HG03045 (cell line): ENCODE data around the gene PRDX4.
A peak's percentile ranks its signal among the peaks of the same experiment; 100 is the strongest.
"Not testable (repeated sequence)": the region's sequence is repeated elsewhere in the genome, so short reads cannot be mapped to it uniquely, and the experiment has no call there.

Source experiments
- ATAC-seq: cut with Tn5 transposase; IDR thresholded peaks from one replicate; pipeline ENCODE4 v1.9.1; 2021; ENCODE audit warnings: mild to moderate bottlenecking, moderate library complexity; ENCODE audit not compliant: unreplicated experiment

PRDX4 gene

DNA sequence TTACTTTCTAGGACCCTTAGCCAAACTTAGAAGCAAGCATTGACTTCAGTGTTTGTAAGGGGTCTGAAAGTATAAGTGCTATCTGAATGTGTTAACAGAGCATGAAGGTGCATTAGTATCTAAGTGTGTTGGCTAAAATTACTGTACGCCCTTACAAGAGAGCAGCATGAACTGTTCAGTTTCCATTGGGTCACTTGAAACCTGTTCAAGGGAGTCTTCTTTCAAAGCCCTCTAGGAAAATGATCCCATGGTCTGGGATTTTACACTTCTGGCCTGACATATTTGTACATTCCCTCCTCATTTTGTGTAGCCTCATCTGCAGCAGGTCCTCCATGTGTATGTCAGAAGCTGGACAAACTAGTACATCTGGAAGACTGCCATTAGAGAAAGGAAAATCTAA, 3.2 kb downstream of the PRDX4 start:
- no peak for ATAC-seq

DNA sequence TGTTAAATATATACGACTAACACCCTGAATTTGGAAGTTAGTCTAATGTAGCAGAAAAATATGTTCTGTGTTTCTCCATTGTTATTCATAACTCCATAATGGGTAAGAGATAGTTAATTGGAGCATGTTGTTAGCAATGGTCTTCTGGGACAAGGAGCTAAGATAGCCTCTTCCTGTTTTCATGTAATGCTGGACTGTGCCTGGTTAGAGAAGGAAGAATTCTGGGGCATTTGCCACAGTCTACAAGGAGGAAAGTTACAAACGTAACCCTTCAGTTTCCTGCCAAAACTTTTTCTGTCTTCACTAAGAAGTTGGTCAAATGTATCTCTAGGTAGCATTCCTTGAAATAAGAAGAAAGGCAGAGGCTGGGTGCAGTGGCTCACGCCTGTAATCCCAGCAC, 5.8 kb downstream of the PRDX4 start:
- no peak for ATAC-seq

DNA sequence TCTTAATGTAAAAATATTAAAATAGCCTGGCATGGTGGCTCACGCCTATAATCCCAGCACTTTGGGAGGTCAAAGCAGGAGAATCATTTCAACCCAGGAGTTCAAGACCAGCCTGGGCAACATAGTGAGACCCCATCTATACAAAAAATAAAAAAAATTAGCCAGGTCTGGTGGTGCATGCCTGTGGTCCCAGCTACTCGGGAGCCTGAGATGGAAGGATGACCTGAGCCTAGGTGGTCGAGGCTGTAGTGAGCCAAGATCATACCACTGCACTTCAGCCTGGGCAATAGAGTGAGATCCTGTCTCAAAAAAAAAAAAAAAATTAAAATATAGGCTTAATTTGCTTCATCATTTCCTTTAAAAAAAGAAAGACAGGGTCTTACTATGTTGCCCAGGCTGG, 9.2 kb downstream of the PRDX4 start:
- not testable (repeated sequence) for ATAC-seq

DNA sequence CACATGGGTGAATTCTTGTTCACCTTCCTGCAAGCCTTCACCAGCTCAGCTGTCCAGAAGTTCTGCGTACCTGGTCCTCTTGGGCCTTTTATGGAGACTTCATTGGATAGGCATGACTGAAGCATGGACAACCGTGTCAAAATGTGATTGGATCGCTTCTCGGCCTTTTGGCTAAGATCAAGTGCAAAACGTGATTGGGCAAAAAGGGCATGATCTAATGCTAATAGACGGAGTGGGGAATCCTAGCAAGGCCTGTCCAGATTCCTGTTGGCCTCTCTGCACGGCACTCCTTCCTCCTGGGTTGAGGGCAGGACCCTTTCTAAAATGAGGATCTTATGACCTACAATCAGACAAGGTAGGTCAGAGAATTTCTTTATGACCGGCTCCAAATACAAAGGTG, 24.9 kb downstream of the PRDX4 start:
- ATAC-seq: no peak

DNA sequence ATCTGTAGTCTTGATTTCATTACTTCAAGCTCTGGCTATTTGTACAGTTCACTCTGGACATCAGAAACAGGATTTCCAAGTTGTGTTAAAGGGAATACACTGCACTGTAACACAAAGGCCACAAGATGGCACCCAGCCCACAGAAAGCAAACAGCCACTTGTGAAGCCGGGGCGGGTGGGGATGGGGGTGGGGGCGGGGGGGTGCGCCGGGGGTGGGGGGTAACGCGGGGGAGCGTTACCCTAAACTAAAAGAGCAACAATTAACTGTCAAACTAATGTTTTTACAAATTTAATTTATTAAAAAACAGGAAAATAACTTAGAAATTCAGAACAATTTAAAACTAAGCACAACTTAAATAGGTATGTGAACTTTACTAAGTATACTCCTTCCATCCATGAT, 27.3 kb downstream of the PRDX4 start:
- no peak for ATAC-seq

DNA sequence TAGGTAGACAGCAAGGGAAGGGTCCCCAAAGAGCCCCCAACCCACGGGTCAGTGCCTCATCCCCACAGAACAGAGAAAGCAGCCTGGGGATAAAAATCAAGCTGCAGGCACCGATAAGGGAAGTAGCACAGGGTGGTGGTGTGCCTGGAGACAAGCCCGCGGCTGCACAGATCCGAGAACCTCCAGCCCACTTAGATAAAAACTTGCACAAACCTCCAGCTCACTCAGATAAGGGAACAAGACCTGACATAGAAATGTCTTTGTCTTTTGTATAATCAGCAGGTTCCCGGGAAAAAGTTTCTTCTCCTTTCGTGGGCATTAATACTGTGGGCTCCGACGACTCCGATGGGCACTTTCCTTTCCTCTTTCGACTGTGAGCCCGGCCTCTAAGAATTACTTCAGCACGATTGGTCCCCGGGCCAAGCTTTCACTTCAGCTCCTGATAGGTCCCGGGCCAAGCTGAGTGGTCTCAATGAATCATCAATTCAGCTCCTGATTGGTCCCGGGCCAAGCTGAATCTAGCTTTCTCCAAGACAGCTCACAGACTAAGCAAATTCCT, 32.4 kb downstream of the PRDX4 start:
- ATAC-seq: no peak

DNA sequence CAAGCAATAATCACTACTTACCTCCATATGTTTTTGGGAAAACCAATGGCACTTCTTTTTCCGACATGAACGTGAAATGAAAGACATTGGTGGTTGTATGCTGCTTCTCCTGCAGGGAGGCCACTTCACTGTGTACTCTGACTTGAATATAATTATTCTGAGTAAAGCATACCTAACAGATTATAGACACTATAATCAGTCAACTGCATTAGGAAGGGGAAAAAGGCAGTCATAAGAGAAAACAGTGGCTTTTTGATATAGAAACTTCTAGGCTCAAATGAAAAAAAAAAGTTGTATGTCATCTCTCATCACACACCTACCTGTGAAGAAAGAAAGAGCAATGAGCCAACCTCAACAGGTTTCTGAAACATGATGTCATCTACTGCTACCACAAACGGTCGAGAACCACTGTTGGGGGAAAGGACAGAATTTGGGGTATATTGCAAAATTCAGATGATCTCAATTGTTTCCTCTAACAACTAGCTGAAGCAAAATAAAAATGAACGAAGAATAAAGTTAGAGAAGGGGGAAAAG, 37.4 kb downstream of the PRDX4 start:
- ATAC-seq: no peak

DNA sequence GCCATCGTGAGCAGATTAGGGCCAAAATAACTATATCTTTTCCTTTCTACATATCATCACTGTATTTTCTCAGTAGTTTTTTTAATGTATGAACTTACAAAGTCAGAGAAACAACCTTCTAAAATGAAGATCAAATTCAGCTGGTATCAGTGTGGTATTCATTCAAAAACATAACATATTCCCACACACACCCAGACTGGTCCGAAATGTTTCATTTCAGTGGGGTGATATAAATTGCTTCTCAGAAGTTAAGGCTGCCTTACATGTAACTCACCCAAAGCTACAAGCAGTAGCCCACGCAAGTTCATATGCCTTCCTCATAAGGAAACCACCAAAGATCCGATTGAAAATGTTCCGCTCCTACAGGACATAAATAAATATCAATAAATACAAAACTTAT, 37.9 kb downstream of the PRDX4 start:
- ATAC-seq: no peak

DNA sequence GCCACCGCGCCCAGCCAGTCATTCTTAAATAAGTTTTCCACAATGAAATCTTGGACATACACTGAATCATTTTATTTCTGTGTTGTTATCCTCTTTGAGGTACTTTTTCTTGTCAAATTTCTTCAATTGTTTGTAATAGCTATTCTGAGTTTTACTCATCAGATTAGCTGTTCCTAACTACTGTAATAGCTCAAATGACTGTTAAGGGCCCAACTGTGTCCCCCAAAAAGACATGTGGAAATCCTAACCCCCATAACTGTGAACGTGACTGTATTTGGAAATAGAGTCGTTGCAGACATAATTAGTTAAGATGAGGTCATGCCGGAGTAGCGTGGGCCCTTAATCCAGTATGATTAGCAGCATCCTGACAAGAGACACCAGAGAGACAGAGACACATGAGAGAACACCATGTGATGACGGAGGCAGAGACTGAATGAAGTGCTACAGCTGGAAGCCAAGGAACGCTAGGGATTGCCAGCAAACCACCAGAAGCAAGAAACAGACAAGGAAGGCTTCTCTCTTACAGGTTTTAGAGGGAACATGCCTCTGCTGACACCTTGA, 52.9 kb downstream of the PRDX4 start:
- no peak for ATAC-seq

DNA sequence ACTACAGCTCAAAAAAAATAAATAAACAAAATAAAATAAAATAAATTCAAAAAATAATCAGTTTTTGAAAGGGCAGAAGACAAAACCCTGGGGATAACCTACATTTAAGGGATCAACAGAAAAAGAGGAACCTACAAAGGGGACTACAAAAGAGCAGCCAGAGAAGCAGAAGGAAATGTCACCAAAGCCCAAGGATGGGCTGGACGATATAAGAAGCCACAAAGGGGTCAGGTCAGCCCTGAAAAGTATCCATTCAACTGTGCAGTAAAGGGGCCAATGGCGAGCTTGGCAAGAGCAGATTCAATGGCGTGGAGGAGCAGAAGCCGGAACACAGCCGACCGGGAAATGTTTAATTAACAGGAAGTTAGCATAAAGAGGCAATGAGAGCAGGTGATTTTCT, 58.9 kb downstream of the PRDX4 start:
- no peak for ATAC-seq

DNA sequence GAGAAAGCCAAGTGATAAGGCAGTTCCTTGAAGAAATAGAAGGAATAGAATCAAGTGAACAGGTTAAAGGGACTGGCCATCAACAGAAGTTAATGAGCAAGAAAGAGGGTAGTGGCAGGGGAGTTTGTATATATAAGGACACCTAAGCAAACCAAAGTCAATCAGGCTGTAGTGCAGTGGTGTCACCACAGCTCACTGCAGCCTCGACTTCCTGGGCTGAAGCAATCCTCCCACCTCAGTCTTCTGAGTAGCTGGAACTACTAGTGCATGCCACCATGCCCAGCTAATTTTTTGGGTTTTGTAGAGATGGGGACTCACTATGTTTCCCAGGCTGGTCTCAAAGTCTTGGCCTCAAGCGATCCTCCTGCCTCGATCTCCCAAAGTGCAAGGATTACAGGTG, 59.9 kb downstream of the PRDX4 start:
- ATAC-seq: no peak

DNA sequence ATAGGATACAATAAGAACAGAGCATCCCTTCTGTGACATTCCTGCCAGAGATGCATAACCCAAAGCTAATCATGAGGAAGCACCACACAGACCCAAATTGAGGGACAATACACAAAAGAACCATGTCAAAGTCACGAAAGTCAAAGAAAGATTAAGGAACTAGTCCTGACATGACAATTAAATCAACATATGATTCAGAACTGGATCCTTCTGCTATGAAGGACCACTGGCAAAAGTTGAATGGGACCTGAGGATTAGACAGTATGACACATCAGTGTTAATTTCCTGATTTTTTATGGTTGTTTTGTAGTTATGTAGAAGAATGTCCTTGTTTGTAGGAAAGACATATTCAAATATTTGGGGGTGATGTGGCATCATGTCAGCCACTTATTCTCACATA, 61.9 kb downstream of the PRDX4 start:
- no peak for ATAC-seq

DNA sequence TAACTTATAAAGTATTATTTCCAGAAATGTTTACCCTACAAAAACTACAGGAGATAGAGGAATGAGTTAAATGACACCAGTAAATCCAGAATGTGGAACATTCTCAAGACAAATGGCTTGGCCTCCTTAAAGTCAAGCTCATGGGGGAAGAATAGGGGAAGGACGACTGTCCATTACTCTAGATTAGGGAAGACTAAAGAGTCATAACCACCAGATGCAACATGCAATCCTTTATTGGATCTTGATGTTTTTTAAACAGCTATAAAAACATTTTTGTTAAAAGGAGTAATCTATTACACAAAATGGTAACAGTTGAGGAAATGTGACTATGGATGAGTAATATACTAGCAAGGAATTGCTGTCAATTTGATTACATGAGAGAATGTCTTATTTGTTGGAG, 64.7 kb downstream of the PRDX4 start:
- ATAC-seq: no peak

DNA sequence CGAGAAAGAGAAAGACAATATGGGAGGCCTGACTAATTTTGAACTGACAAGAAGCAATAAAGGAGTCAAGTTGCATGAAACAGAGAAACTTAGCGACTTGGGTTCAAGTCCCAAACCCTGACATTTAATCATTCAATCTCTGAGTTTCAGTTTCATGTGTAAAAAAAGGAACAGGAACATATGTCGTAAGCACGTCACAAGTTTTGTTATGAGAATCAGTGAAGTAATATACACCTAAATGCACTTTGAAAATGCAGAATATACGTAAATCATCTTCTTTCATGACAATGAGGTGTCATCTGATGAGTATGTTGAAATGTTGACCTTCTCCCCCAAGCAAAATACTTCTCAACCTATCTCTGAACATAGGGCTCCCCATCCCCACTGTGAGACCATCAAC, 65.4 kb downstream of the PRDX4 start:
- ATAC-seq: peak; percentile 75
